ENCODE measurements around the gene HMGCS1.
"Not testable (repeated sequence)": the region's sequence is repeated elsewhere in the genome, so short reads cannot be mapped to it uniquely, and the experiment has no call there.

The HMGCS1 gene

GRCh38 chr5:43313035-43313853 is at the start of gene HMGCS1:
TSS of gene HMGCS1 (minus strand) at chr5:43313412. CDS start at chr5:43298965, 14,447 bp downstream.
- DNase-seq (ENCODE audit: extremely low spot score, insufficient read length, low read depth) (peak; percentile 91), FAIRE-seq (peak; percentile 100)

GRCh38 chr5:43358726-43359125 is 45.5 kb upstream of the HMGCS1 start:
- DNase-seq (ENCODE audit: extremely low spot score, insufficient read length, low read depth) (no peak), FAIRE-seq (no peak)

GRCh38 chr5:43358301-43358700 is 45.1 kb upstream of the HMGCS1 start:
- FAIRE-seq (no peak), DNase-seq (ENCODE audit: extremely low spot score, insufficient read length, low read depth) (no peak)

GRCh38 chr5:43357878-43358281 is 44.7 kb upstream of the HMGCS1 start:
- DNase-seq (ENCODE audit: extremely low spot score, insufficient read length, low read depth) = no peak
- no peak for FAIRE-seq

GRCh38 chr5:43357067-43357466 is 43.9 kb upstream of the HMGCS1 start:
- FAIRE-seq (no peak), DNase-seq (ENCODE audit: extremely low spot score, insufficient read length, low read depth) (no peak)

GRCh38 chr5:43354774-43355173 is 41.6 kb upstream of the HMGCS1 start:
- DNase-seq (ENCODE audit: extremely low spot score, insufficient read length, low read depth) = no peak
- FAIRE-seq = no peak

- FAIRE-seq = no peak
- DNase-seq (ENCODE audit: extremely low spot score, insufficient read length, low read depth) = no peak
Observed at GRCh38 chr5:43353668-43354067, 40.5 kb upstream of the HMGCS1 start.

GRCh38 chr5:43352915-43353314 is 39.7 kb upstream of the HMGCS1 start:
- FAIRE-seq (no peak), DNase-seq (ENCODE audit: extremely low spot score, insufficient read length, low read depth) (no peak)

- DNase-seq (ENCODE audit: extremely low spot score, insufficient read length, low read depth) (no peak), FAIRE-seq (no peak)
Observed at GRCh38 chr5:43352131-43352530, 38.9 kb upstream of the HMGCS1 start.

GRCh38 chr5:43348861-43349363 is 35.7 kb upstream of the HMGCS1 start:
- DNase-seq (ENCODE audit: extremely low spot score, insufficient read length, low read depth) (no peak), FAIRE-seq (no peak)

GRCh38 chr5:43348207-43348606 is 35.0 kb upstream of the HMGCS1 start:
- no peak for FAIRE-seq
- no peak for DNase-seq (ENCODE audit: extremely low spot score, insufficient read length, low read depth)

GRCh38 chr5:43338862-43339261 is 25.6 kb upstream of the HMGCS1 start:
- DNase-seq (ENCODE audit: extremely low spot score, insufficient read length, low read depth) (no peak), FAIRE-seq (no peak)

GRCh38 chr5:43336159-43336558 is 22.9 kb upstream of the HMGCS1 start:
- no peak for DNase-seq (ENCODE audit: extremely low spot score, insufficient read length, low read depth)
- FAIRE-seq = no peak

- FAIRE-seq (no peak), DNase-seq (ENCODE audit: extremely low spot score, insufficient read length, low read depth) (no peak)
Observed at GRCh38 chr5:43335681-43336080, 22.5 kb upstream of the HMGCS1 start.

- FAIRE-seq (no peak), DNase-seq (ENCODE audit: extremely low spot score, insufficient read length, low read depth) (no peak)
Observed at GRCh38 chr5:43332401-43332800, 19.2 kb upstream of the HMGCS1 start.

- not testable (repeated sequence) for FAIRE-seq; DNase-seq (ENCODE audit: extremely low spot score, insufficient read length, low read depth)
Observed at GRCh38 chr5:43325624-43326023, 12.4 kb upstream of the HMGCS1 start.

- not testable (repeated sequence) for FAIRE-seq
Observed at GRCh38 chr5:43323488-43323887, 10.3 kb upstream of the HMGCS1 start.

GRCh38 chr5:43320846-43321245 is 7.6 kb upstream of the HMGCS1 start:
- DNase-seq (ENCODE audit: extremely low spot score, insufficient read length, low read depth) (no peak), FAIRE-seq (no peak)

More at GRCh38 chr5:43323488-43323887, 10.3 kb upstream of the HMGCS1 start:
- not testable (repeated sequence) for DNase-seq (ENCODE audit: extremely low spot score, insufficient read length, low read depth)

GRCh38 chr5:43316421-43316820 is 3.2 kb upstream of the HMGCS1 start:
- FAIRE-seq = no peak
- no peak for DNase-seq (ENCODE audit: extremely low spot score, insufficient read length, low read depth)

GRCh38 chr5:43315682-43316081 is 2.5 kb upstream of the HMGCS1 start:
- DNase-seq (ENCODE audit: extremely low spot score, insufficient read length, low read depth) = no peak
- FAIRE-seq = no peak

GRCh38 chr5:43315263-43315662 is 2.1 kb upstream of the HMGCS1 start:
- peak; percentile 12 for FAIRE-seq
- no peak for DNase-seq (ENCODE audit: extremely low spot score, insufficient read length, low read depth)

GRCh38 chr5:43314724-43315123 is 1.5 kb upstream of the HMGCS1 start:
- FAIRE-seq (no peak), DNase-seq (ENCODE audit: extremely low spot score, insufficient read length, low read depth) (no peak)
